Astrocyte of the spinal cord (primary cell): ENCODE measurements around the gene CYP19A1.

Experiments used
- DNase-seq: peaks from one replicate; pipeline ENCODE4 v3.0.0; 2011; ENCODE audit warnings: low read depth, low spot score
- H3K4me3 ChIP-seq: 2 replicates; pipeline ENCODE4 v1.5.1; 2011; ENCODE audit warnings: low read depth, mild to moderate bottlenecking, low read length, moderate library complexity
- in situ Hi-C: cut with HindIII; loops from 2 replicates; pipeline ENCODE4 v1.10.0; 2017; ENCODE audit warnings: low sequenced_read_pairs
- TF ChIP-seq, protein P1 (sequence below): IDR thresholded peaks from 2 replicates; pipeline ENCODE4 v1.5.1; 2012; ENCODE audit warnings: low read depth, mild to moderate bottlenecking, low read length, inconsistent platforms

The CYP19A1 gene

DNA sequence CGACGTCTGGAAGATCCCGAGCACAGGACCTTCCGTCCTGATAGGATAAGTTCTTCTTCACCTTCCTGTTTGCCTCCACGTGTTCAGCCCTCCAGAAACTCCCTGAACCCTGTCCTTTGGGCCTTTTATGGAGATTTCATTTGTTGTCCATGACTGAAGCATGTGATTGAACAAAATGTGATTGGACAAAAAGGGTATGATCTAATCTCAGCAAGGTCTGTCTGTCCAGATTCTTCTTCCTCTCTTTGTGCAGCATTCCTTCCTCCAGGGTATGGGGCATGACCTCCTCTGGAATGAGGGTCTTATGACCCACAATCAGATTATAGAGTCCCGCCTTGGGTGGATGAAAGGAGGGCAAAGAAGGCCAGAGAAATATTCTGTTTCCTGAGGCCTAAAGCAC, at the start of gene CYP19A1:
CYP19A1 (minus strand) TSS at position 101 of the 400 bp plus-strand sequence. CDS start 95,684 bp downstream, outside the sequence.
- no peak within 1 kb of the TSS for H3K4me3 ChIP-seq
- in situ Hi-C loops = no loop called here
- no peak for DNase-seq
- TF ChIP-seq, protein P1, sequence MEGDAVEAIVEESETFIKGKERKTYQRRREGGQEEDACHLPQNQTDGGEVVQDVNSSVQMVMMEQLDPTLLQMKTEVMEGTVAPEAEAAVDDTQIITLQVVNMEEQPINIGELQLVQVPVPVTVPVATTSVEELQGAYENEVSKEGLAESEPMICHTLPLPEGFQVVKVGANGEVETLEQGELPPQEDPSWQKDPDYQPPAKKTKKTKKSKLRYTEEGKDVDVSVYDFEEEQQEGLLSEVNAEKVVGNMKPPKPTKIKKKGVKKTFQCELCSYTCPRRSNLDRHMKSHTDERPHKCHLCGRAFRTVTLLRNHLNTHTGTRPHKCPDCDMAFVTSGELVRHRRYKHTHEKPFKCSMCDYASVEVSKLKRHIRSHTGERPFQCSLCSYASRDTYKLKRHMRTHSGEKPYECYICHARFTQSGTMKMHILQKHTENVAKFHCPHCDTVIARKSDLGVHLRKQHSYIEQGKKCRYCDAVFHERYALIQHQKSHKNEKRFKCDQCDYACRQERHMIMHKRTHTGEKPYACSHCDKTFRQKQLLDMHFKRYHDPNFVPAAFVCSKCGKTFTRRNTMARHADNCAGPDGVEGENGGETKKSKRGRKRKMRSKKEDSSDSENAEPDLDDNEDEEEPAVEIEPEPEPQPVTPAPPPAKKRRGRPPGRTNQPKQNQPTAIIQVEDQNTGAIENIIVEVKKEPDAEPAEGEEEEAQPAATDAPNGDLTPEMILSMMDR = no peak

DNA sequence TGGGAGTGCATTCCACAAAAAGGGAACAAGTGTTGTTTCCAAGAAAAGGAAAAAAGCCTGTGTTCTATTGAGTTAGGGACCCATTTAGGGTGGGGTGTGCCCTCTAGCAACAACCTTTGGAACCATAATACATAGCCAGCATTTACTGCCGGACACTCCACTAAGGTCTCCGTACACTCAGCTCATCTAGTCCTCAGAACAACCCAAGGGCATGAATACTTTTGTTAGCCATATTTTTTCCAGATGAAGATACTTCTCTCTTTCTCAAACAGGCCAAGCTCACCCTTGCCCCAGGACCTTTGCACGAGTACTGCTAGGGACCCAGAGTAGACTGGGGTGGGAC, 49.3 kb upstream of the CYP19A1 start:
- H3K4me3 ChIP-seq = no peak overlapping the region
- TF ChIP-seq, protein P1 = no peak
- no peak for DNase-seq
- in situ Hi-C loops = no loop called here

DNA sequence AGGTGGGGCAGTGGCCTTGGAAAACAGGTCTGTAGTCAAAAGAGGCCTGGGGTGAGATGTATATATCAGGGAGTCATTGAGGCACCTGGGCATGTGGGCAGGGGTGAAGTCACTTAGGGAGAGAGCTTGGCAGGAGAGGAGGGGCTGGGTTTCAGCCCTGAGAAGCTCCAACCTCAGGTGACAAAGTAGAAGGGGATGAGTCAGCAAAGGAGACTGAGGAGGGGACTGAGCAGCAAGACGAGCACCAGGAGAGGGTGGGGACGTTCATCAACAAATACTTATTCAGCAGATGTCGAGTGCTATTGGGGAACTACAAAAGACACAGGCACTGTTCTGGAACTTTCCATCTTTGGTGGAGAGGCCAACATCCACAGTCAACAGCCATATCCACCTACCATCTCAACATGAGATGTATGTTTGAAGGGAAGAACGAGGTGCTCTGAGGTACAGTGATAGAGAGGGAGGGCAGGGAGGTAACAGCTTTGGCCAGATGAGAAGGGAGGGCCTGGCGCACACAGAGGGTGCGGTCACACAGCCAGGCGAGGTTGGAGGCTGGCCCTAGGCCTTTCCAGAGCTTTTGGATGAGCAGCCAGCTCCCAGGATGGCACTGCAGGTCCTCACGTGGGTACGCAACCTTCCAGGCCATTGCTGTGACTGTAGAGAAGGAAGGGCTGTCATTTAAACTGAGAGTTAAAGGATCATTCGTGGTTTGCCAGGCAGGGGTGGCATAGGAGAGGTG, 48.7 kb upstream of the CYP19A1 start:
- no peak overlapping the region for H3K4me3 ChIP-seq
- in situ Hi-C loops = no loop called here
- no peak for DNase-seq
- TF ChIP-seq, protein P1 = no peak

DNA sequence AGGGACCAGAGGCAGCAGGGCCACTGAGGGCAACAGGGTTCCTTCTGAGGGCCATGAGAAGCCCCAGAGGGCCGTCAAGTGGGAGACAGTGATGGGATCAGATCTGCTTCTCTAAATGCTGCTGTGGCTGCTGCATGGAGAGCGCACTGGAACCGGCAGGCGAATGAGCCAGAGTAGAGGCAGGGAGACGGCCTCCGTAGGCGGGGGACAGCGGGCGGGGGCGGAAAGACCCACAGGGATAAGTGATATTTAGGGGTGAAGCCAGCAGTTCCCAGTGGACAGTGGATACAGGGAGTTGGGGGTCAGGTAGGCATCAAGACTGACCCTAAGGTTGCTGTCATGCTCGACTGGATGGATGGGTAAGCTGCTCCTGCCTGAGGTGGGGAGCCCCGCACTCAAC, 48.1 kb upstream of the CYP19A1 start:
- in situ Hi-C loops = no loop called here
- no peak for DNase-seq
- no peak overlapping the region for H3K4me3 ChIP-seq
- TF ChIP-seq, protein P1 = no peak

DNA sequence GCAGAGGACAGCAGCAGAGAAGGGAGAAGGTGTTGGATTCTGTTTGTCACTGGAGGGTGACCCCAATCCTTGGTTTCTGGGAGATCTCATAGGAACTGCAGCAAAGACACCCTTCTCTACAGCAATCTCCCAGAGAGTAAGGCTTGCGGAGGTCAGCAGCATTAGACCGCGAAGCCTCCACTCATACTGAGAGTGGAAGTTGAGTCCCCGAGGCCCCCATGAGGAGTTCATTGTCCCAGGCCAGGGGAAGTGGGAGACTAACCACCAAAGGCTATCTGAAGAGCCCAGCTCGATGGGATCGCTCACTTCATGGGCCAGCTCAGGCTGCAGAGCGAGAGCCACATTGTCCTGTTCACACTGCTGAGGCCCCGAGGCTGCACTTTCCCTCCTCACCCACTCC, 47.6 kb upstream of the CYP19A1 start:
- H3K4me3 ChIP-seq = no peak overlapping the region
- no peak for DNase-seq
- in situ Hi-C loops = no loop called here
- TF ChIP-seq, protein P1 = no peak

DNA sequence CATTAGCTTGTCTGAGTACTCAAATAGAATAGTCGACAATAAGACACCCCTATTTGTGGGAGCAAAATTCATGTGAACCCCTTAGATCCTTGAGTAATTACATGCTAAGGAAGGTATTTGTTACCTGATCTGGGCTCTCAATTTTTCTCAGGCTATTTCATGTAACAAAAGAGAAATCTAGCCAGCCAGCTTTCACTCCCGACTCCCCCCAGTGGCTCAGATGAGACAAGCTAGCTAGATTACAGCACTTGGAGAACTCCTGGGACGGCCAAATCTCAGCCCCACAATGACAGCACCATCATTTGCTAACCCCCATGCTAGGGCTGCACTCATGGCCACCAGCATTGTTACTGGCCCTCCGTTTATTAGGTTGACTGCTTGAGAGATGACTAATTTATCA, 44.4 kb upstream of the CYP19A1 start:
- TF ChIP-seq, protein P1 = peak; percentile 80
- peak; percentile 56 for DNase-seq

More for the DNA sequence above, 44.4 kb upstream of the CYP19A1 start:
- in situ Hi-C loops = no loop called here
- no peak overlapping the region for H3K4me3 ChIP-seq
